Measurements from ENCODE around the gene TM9SF2.

GRCh38 chr13:99496184-99497142 lies 4.8 kb upstream of the TM9SF2 start:
- TF ChIP-seq ILK (tag; IDR thresholded peaks at IDR 0.05; ENCODE audit: borderline replicate concordance, low read depth) (no peak), HMG20A (CRISPR knock-in tag; conservative IDR thresholded peaks at IDR 0.05) (no peak), SLC30A9 (CRISPR knock-in tag; IDR thresholded peaks at IDR 0.05) (no peak), FOSL1 (tag; conservative IDR thresholded peaks at IDR 0.05) (no peak), POLR2A (conservative IDR thresholded peaks at IDR 0.05) (0 out of 2 replicates have a peak, but pooled peaks have one; percentile 22), PBX2 (CRISPR knock-in tag; IDR thresholded peaks at IDR 0.05; ENCODE audit: low read depth) (no peak), PBX2 (tag; conservative IDR thresholded peaks at IDR 0.05; ENCODE audit: low read depth) (no peak), ATF3 (IDR thresholded peaks at IDR 0.05) (no peak), ATF3 (CRISPR knock-in tag; conservative IDR thresholded peaks at IDR 0.05) (no peak), TAF1 (IDR thresholded peaks at IDR 0.05; ENCODE audit: control insufficient read depth, extremely low read depth, insufficient read depth, low read length, severe bottlenecking) (no peak), FOXK2 (conservative IDR thresholded peaks at IDR 0.05 in 1 of 2, IDR thresholded peaks at IDR 0.05 in 1 of 2; ENCODE audit: low read depth in 2 of 2) (no peak)
- TF ChIP-seq, protein P1, sequence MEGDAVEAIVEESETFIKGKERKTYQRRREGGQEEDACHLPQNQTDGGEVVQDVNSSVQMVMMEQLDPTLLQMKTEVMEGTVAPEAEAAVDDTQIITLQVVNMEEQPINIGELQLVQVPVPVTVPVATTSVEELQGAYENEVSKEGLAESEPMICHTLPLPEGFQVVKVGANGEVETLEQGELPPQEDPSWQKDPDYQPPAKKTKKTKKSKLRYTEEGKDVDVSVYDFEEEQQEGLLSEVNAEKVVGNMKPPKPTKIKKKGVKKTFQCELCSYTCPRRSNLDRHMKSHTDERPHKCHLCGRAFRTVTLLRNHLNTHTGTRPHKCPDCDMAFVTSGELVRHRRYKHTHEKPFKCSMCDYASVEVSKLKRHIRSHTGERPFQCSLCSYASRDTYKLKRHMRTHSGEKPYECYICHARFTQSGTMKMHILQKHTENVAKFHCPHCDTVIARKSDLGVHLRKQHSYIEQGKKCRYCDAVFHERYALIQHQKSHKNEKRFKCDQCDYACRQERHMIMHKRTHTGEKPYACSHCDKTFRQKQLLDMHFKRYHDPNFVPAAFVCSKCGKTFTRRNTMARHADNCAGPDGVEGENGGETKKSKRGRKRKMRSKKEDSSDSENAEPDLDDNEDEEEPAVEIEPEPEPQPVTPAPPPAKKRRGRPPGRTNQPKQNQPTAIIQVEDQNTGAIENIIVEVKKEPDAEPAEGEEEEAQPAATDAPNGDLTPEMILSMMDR (IDR thresholded peaks at IDR 0.05 in 2 of 3, conservative IDR thresholded peaks at IDR 0.05 in 1 of 3; ENCODE audit: insufficient read depth in 2 of 3, low read depth in 1 of 3, low read length in 3 of 3) = no peak
